Fibroblast of pulmonary artery (primary cell): ENCODE results near the gene GATAD2B.

Experiments used
- DNase-seq: peaks from one replicate; pipeline ENCODE4 v3.0.0-alpha.2; 2010; ENCODE audit warnings: low read depth
- H3K4me3 ChIP-seq: replicated peaks from 2 replicates; pipeline ENCODE4 v1.5.1; 2011; ENCODE audit warnings: low read depth, mild to moderate bottlenecking, control low read depth, low read length, moderate library complexity
- CTCF ChIP-seq: IDR thresholded peaks from 2 replicates; pipeline ENCODE4 v1.5.1; 2011; ENCODE audit warnings: mild to moderate bottlenecking, control low read depth, low read length, inconsistent platforms; ENCODE audit errors: missing control alignments

The GATAD2B gene

DNA sequence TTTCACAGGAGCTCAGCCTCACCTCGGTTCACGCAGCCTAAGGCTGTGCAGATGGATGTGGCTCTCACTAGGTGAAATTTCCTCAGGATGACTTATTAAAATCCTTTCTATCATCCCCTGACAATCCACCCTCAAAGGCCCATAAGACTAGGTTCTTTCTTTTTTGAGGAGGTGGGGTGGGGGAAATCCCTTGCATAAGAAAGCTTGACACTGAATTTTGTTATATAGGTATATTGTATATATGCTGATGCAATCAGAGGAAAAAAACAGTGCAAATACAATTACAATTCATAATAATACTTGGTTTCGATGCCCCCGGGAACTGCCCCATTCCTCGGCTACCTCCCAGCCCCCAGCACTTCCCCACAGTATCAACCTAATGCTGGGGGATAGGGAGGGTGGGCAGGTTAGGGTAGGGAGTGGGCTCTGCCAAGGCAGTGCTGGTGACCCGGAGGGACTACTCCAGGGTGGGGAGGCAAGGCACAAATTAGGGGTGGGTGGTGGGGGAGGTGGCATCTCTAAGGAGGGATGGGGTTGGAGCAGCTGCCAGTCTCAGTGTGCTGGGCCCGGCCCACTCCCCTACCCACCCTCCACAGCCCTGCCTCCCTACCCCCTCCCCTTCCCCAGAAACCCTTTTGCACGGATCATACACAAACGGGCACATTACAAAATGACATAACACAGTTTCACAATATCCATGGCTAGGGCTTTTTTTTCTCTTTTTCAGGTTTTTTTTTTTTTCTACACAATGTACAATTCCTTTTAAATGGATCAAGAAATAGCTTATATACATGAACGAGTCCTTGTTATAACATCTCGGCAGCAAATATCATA lies 116.7 kb downstream of the GATAD2B start:
- TF ChIP-seq CTCF = no peak
- H3K4me3 ChIP-seq = no peak overlapping the region
- peak; percentile 7 for DNase-seq

DNA sequence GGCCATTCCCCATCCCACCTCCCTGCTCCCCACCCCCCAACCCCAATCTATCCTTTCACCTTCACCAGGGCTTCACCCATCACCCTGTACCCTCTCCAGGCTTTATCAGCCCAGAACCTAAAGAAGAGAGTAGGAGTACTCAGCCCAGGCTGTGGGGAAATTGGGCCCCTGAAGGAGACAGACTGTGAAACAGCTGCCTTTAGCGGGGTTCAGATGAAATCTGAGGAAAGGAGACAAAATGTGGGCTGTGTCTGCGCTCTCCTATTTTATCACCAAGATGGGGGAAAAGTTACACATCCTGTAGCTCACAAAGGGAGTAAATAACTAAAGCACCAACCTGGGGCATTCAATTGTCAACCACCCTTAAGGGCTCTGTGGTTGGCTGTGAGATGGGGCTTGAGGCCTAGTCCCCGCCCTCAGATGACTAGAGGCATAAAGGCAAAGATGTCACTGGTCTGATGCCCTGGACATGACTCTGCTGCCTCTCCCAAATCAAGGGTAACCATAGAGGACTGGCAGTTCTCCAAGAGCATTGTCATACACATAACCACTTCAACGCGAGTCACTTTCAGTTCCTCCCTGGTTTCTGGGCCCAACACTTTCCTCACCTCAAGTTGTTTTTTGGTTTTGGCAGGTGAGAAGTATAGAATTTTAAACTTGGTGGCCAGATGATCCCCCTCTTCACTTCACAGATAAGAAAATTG lies 117.6 kb downstream of the GATAD2B start:
- no peak overlapping the region for H3K4me3 ChIP-seq
- no peak for TF ChIP-seq CTCF
- DNase-seq = peak; percentile 76

DNA sequence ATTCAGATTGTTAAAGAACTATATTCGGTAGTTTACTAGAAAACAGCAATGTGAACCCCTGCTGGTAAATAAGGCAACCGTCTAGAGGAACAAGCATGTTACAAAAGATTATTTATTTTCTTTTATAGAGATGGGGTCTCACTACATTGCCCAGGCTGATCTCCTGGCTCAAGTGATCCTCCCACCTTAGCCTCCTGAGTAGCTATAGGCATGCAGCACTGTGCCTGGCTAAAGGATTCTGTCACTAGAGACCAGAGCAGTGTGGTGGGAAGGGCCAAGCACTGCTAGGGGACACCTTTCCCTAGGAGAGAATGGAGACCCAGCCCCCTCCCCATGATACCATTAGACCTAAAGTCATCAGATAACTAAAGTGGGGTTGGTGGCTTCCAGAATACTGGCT lies 118.7 kb downstream of the GATAD2B start:
- no peak overlapping the region for H3K4me3 ChIP-seq
- DNase-seq = no peak
- TF ChIP-seq CTCF = no peak

DNA sequence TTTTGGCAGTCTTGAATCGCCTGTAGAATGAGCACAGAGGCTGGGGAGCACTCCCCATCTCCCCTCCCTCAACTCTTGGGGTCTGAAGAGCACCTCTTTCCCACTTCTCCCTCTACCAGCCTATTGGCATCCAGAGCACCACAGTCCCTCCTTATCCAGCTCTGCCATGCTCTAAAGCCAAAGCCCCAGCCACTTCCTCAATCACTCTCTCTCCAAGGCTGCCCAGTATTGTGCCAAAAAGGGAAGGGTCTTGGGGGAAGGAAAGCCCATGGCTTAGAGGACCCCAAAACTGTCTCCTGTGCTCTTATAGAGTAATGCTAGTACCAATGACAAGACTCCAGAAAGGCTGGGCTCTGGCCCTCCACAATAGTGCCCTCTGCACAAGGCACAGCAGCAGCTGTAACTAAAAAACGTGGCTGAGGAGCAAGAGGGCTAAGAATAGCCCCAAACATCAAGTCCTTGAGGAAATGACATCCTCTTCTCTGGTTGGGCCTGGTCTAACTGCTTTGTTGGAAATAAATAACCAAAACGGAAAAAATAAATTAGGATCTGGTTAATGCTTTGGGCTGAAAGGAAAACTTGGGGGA lies 119.2 kb downstream of the GATAD2B start:
- H3K4me3 ChIP-seq = no peak overlapping the region
- TF ChIP-seq CTCF = no peak
- DNase-seq = no peak

- no peak for DNase-seq
- TF ChIP-seq CTCF = no peak
- no peak overlapping the region for H3K4me3 ChIP-seq
Observed at GRCh38 chr1:153801786-153802697, 120.7 kb downstream of the GATAD2B start.

- TF ChIP-seq CTCF = no peak
- H3K4me3 ChIP-seq = no peak overlapping the region
- DNase-seq = no peak
Observed at GRCh38 chr1:153801028-153801625, 121.6 kb downstream of the GATAD2B start.
